Body of pancreas (tissue), 4 donors: Measurements from ENCODE around the gene N4BP2.

Experiments used
- POLR2A ChIP-seq, 3 donors: fragments of 450-650 bp; IDR thresholded peaks; one replicate each; pipeline ENCODE4 v1.6.1; 2016; ENCODE audit warnings: antibody characterized with exemption in 3 of 3, mild to moderate bottlenecking in 2 of 3
- TF ChIP-seq, protein P1 (sequence below), 7 experiments: fragments of 450-650 bp in 4 of 7; fragments of 200-600 bp in 3 of 7; sonication (generic) in 3 of 7; IDR thresholded peaks; one replicate each; pipeline ENCODE4 v1.5.1; 2016 to 2019; ENCODE audit warnings: antibody characterized with exemption in 7 of 7

DNA sequence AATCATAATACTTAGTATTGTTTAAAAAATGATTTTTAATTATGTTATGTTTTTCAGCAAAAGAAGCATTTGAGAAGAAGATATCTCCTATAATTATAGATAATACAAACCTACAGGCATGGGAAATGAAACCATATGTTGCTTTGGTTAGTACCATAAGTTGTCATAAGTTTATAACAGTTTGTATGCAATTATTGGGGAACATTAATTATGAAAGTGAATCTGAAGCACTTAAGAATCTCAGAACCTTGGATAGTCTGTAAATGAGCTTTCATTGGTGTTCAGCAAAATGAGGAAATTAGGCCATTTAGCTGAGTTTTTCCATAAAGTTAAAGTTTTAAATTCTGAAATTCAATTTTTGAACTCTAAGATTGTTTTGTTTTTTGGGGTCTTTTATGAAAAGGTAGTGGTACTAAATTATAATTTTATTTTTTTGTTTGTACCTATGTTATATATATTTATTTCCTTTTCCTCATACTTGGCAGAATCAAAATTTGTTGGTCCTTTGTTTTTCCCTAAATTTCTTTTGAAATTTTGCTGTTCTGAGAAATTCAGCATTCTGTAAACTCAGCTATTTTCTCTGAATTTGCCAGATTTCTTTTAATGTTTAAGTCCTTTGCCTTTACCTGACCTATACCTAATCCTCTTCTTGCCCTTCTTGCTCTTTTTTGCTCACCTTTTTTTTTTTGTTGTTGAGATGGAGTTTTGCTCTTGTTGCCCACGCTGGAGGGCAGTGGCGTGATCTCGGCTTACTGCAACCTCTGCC is 55.6 kb downstream of the N4BP2 start:
- TF ChIP-seq POLR2A (IDR thresholded peaks at IDR 0.05), result no peak
- TF ChIP-seq, protein P1, sequence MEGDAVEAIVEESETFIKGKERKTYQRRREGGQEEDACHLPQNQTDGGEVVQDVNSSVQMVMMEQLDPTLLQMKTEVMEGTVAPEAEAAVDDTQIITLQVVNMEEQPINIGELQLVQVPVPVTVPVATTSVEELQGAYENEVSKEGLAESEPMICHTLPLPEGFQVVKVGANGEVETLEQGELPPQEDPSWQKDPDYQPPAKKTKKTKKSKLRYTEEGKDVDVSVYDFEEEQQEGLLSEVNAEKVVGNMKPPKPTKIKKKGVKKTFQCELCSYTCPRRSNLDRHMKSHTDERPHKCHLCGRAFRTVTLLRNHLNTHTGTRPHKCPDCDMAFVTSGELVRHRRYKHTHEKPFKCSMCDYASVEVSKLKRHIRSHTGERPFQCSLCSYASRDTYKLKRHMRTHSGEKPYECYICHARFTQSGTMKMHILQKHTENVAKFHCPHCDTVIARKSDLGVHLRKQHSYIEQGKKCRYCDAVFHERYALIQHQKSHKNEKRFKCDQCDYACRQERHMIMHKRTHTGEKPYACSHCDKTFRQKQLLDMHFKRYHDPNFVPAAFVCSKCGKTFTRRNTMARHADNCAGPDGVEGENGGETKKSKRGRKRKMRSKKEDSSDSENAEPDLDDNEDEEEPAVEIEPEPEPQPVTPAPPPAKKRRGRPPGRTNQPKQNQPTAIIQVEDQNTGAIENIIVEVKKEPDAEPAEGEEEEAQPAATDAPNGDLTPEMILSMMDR (IDR thresholded peaks at IDR 0.05), result no peak
